Mesothelial cell of epicardium (in vitro differentiated cells): Measurements from ENCODE around the gene PAK5. TPM values are rescaled to one million over a fixed set of nuclear protein-coding genes. Genes with fewer than 3 reads are reported as not detected.

ENCODE experiments used
- DNase-seq, 2 experiments: peaks; one replicate each; pipeline ENCODE4 v3.0.0; 2021; ENCODE audit warnings: low spot score in 2 of 2; ENCODE audit not compliant: unreplicated experiment in 2 of 2
- H3K27ac Mint-ChIP-seq: 2 replicates; pipeline ENCODE4 v1.8.0; 2021; ENCODE audit warnings: mixed read lengths
- H3K27me3 Mint-ChIP-seq: 2 replicates; pipeline ENCODE4 v1.8.0; 2021; ENCODE audit warnings: low read depth, mixed read lengths
- H3K36me3 Mint-ChIP-seq: 2 replicates; pipeline ENCODE4 v1.8.0; 2021; ENCODE audit warnings: mixed read lengths
- H3K4me1 Mint-ChIP-seq: 2 replicates; pipeline ENCODE4 v1.8.0; 2021; ENCODE audit warnings: mixed read lengths
- H3K4me3 Mint-ChIP-seq: 2 replicates; pipeline ENCODE4 v1.8.0; 2021; ENCODE audit warnings: mild to moderate bottlenecking, moderate library complexity, mixed read lengths
- H3K9me3 Mint-ChIP-seq: 2 replicates; pipeline ENCODE4 v1.8.0; 2021; ENCODE audit warnings: mixed read lengths
- total RNA-seq: library from RNA; stranded (reverse); gene quantifications from 3 replicates; pipeline ENCODE4 v1.2.1, GENCODE V29; 2021
- TF ChIP-seq, protein P1 (sequence below): fragments of 200-600 bp; sonication (generic); IDR thresholded peaks from one replicate; pipeline ENCODE4 v1.5.0; 2021; ENCODE audit warnings: antibody characterized with exemption; ENCODE audit not compliant: unreplicated experiment

Gene PAK5
- total RNA-seq, 1 donor from 2014 or later = 0.54 TPM

DNA sequence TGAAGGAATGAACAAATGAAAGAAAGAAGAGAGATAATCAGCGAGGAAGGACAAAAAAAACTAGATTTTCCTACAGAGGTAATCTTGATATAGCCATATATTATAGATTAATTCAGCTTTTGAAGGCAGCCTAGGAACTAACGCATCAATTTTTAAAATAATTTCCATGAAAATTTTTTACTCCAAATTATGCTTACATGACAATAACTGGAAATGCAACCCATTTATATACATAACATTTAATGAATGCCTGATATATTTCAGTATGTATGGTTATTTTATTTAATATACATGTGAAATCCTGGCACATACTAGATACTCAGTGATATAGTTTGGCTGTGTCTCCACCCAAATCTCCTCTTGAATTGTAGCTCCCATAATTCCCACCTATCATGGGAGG is 166.8 kb downstream of the PAK5 start:
- Mint-ChIP-seq H3K9me3 (peaks cover 4% of the 10 kb centered on the region), H3K27me3 (peaks cover 2% of the 10 kb centered on the region), H3K4me1 (no peaks in the 10 kb centered on the region)

DNA sequence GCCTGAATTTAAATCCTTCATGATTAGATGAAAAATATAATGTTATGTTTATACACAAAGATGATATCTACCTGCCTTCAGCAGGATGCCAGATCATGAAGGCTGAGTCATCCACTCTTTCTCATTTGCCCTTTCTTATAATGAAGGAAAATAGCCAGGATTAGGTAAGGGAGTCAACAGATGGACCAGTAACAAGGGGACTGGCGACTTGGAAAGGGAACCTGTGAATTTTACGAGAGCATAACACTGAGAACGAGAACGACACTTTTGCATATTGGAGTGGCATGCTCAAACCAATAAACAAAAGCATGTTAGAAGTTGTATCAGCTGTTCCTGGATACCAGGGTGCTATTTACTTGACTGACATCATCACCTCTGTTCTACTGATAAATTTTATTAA is 170.5 kb downstream of the PAK5 start:
- no peak overlapping the region for H3K4me3 Mint-ChIP-seq

More for the DNA sequence above, 166.8 kb downstream of the PAK5 start:
- Mint-ChIP-seq H3K27ac (no peak overlapping the region), H3K36me3 (no peaks in the 10 kb centered on the region), H3K4me3 (no peak overlapping the region)
- no peak for DNase-seq
- TF ChIP-seq, protein P1, sequence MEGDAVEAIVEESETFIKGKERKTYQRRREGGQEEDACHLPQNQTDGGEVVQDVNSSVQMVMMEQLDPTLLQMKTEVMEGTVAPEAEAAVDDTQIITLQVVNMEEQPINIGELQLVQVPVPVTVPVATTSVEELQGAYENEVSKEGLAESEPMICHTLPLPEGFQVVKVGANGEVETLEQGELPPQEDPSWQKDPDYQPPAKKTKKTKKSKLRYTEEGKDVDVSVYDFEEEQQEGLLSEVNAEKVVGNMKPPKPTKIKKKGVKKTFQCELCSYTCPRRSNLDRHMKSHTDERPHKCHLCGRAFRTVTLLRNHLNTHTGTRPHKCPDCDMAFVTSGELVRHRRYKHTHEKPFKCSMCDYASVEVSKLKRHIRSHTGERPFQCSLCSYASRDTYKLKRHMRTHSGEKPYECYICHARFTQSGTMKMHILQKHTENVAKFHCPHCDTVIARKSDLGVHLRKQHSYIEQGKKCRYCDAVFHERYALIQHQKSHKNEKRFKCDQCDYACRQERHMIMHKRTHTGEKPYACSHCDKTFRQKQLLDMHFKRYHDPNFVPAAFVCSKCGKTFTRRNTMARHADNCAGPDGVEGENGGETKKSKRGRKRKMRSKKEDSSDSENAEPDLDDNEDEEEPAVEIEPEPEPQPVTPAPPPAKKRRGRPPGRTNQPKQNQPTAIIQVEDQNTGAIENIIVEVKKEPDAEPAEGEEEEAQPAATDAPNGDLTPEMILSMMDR = no peak

GRCh38 chr20:9663423-9663822 is 175.5 kb downstream of the PAK5 start:
- TF ChIP-seq, protein P1 = no peak
- no peak overlapping the region for H3K4me3 Mint-ChIP-seq
- H3K27me3 Mint-ChIP-seq = peaks cover 5% of the 10 kb centered on the region
- no peak for DNase-seq
- no peaks in the 10 kb centered on the region for H3K9me3 Mint-ChIP-seq
- H3K27ac Mint-ChIP-seq = no peak overlapping the region
- no peaks in the 10 kb centered on the region for H3K4me1 Mint-ChIP-seq
- no peaks in the 10 kb centered on the region for H3K36me3 Mint-ChIP-seq

More for the DNA sequence above, 170.5 kb downstream of the PAK5 start:
- TF ChIP-seq, protein P1 = no peak
- H3K36me3 Mint-ChIP-seq = no peaks in the 10 kb centered on the region
- H3K27me3 Mint-ChIP-seq = peaks cover 5% of the 10 kb centered on the region
- DNase-seq = no peak
- H3K9me3 Mint-ChIP-seq = no peaks in the 10 kb centered on the region
- H3K27ac Mint-ChIP-seq = no peak overlapping the region
- H3K4me1 Mint-ChIP-seq = no peaks in the 10 kb centered on the region

DNA sequence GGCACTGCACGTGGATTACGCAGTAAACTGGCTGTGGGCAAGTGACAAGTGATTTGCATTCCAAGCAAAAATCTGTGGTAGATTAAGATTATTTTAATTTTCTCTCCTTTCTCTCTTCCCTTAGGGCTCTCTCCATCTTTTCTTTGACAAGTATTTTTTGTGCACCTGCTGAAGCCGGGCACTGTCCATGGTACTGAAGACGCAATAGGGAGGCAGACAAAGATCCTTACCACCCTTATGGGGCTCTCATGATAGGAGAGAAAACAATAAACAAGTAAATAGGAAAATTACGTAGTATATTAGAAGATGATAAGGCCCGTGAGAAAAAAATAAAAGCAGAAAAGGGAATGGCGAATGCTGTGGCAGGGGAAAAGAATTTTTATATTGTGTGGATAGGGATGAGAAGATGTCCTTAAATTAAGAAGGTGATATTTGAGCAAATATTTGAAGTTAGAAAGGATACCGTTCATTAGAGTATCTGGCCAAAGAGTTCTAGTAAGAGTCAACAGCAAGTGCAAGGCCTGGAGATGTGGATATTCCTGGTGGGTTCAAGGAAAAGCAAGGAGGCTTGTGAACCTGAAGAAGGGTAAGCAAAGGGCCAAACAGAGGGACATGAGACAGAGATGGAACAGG is 178.5 kb downstream of the PAK5 start:
- DNase-seq = peak; percentile 45 to 65
- Mint-ChIP-seq H3K27ac (no peak overlapping the region), H3K4me3 (no peak overlapping the region), H3K9me3 (no peaks in the 10 kb centered on the region), H3K36me3 (no peaks in the 10 kb centered on the region), H3K27me3 (peaks cover 5% of the 10 kb centered on the region), H3K4me1 (no peaks in the 10 kb centered on the region)
- TF ChIP-seq, protein P1 = no peak

GRCh38 chr20:9647741-9648140 is 191.1 kb downstream of the PAK5 start:
- H3K9me3 Mint-ChIP-seq = no peaks in the 10 kb centered on the region
- H3K4me1 Mint-ChIP-seq = no peaks in the 10 kb centered on the region
- no peaks in the 10 kb centered on the region for H3K36me3 Mint-ChIP-seq
- H3K4me3 Mint-ChIP-seq = no peak overlapping the region
- no peak for DNase-seq
- TF ChIP-seq, protein P1 = no peak
- H3K27me3 Mint-ChIP-seq = peaks cover 33% of the 10 kb centered on the region
- no peak overlapping the region for H3K27ac Mint-ChIP-seq
